Hepatocyte (in vitro differentiated cells): ENCODE measurements around the gene GCA.

ENCODE experiments used
- CTCF ChIP-seq: fragments of 200-600 bp; sonication (generic); IDR thresholded peaks from 2 replicates; pipeline ENCODE4 v1.5.1; 2016; ENCODE audit warnings: antibody characterized with exemption, mild to moderate bottlenecking; ENCODE audit not compliant: poor library complexity
- EZH2 ChIP-seq: fragments of 200-600 bp; sonication (generic); IDR thresholded peaks from 2 replicates; pipeline ENCODE4 v1.6.1; 2016; ENCODE audit warnings: antibody characterized with exemption, mild to moderate bottlenecking, borderline replicate concordance
- EZH2phosphoT487 ChIP-seq: fragments of 200-600 bp; sonication (generic); IDR thresholded peaks from one replicate; pipeline ENCODE4 v1.6.1; 2018; ENCODE audit warnings: antibody characterized with exemption, mild to moderate bottlenecking, low read depth, moderate library complexity; ENCODE audit not compliant: unreplicated experiment, severe bottlenecking

- TF ChIP-seq EZH2 = no peak
- no peak for TF ChIP-seq CTCF
- no peak for TF ChIP-seq EZH2phosphoT487
Observed at GRCh38 chr2:162370931-162371330, 27.0 kb downstream of the GCA start.
